ENCODE results near the gene CCDC88B. TPM values are rescaled to one million over a fixed set of nuclear protein-coding genes. Genes with fewer than 3 reads are reported as not detected.

Gene CCDC88B
- total and polyA plus RNA-seq, 10 of the 15 experiments (the other 5 are each of a cell fraction or from before 2014, with no cell fraction given) = 0.24 to 66.0 (median 19.2) TPM

GRCh38 chr11:64373598-64373974 is 33.6 kb downstream of the CCDC88B start:
- POLR2A ChIA-PET = no interaction called here
- no peak overlapping the region for H3K4me2 ChIP-seq (ENCODE audit: control insufficient read depth, insufficient read depth)
- DNase-seq (ENCODE audit: low read depth, low spot score) (no peak), ATAC-seq (peak; percentile 73), FAIRE-seq (no peak)
- H3K9me3 ChIP-seq (replicated peaks; ENCODE audit: control insufficient read depth, insufficient read depth, low read length) = no peaks in the 10 kb centered on the region
- no peak overlapping the region for H2AFZ ChIP-seq (ENCODE audit: control insufficient read depth, low read depth, low read length)
- in situ Hi-C loops (cut with MboI) (no loop called here), intact Hi-C loops (cut with micrococcal nuclease; ENCODE audit: unreplicated experiment) (no loop called here)
- TF ChIP-seq SPI1 (IDR thresholded peaks at IDR 0.05; ENCODE audit: borderline replicate concordance, insufficient read depth, low read depth, low read length) = peak; percentile 45; the same call in 1 of the 2 replicates
- no peak for TF ChIP-seq GABPA (IDR thresholded peaks at IDR 0.05; ENCODE audit: low read depth)
- H3K9ac ChIP-seq (ENCODE audit: control insufficient read depth, insufficient read depth, low read length) = no peak overlapping the region
- 0 out of 2 replicates have a peak, but pooled peaks cover 3% of the 10 kb centered on the region for H3K4me1 ChIP-seq (ENCODE audit: control insufficient read depth, insufficient read depth, low read length)
- BruUV-seq (replicated peaks) = no TSS peak
- WGBS (ENCODE audit: insufficient coverage, insufficient replicate concordance, low lambda C conversion rate, missing lambda C conversion rate) = 9% methylated on average over 5 of the region's 5 CpGs
- CTCF ChIA-PET = interaction anchor here (0.6 to 1.2 kb wide), 2 partner anchors 18 to 154 kb away, joined by 3 read pairs; no protein-coding TSS in a partner anchor
- RAD21 ChIA-PET (ENCODE audit: unreplicated experiment) = no interaction called here
- H3K36me3 ChIP-seq (ENCODE audit: control insufficient read depth in 2 of 2, insufficient read depth in 2 of 2, low read length in 1 of 2) = 0 out of 4 replicates have a peak, but pooled peaks cover 0 to 1% of the 10 kb centered on the region in 2 experiments
- SMC1A ChIA-PET (ENCODE audit: uncharacterized antibody, unreplicated experiment) = no interaction called here
- H3K4me3 ChIP-seq = no peak overlapping the region
- no peaks in the 10 kb centered on the region for H3K27me3 ChIP-seq (replicated peaks in 1 of 2; ENCODE audit: control insufficient read depth in 2 of 2, insufficient read depth in 2 of 2, low read length in 1 of 2)
- H4K20me1 ChIP-seq (ENCODE audit: control insufficient read depth, insufficient read depth) = no peaks in the 10 kb centered on the region
- H3K27ac ChIP-seq (ENCODE audit: control insufficient read depth, insufficient read depth) = no peak overlapping the region
- H3K79me2 ChIP-seq (ENCODE audit: control insufficient read depth, insufficient read depth, low read length) = no peaks in the 10 kb centered on the region

- Histone ChIP-seq H3K4me1 (ENCODE audit: control insufficient read depth, insufficient read depth, low read length) (0 out of 2 replicates have a peak, but pooled peaks cover 3% of the 10 kb centered on the region), H2AFZ (ENCODE audit: control insufficient read depth, low read depth, low read length) (no peak overlapping the region), H3K27me3 (replicated peaks in 1 of 2; ENCODE audit: control insufficient read depth in 2 of 2, insufficient read depth in 2 of 2, low read length in 1 of 2) (no peaks in the 10 kb centered on the region), H3K9ac (ENCODE audit: control insufficient read depth, insufficient read depth, low read length) (no peak overlapping the region), H4K20me1 (ENCODE audit: control insufficient read depth, insufficient read depth) (no peaks in the 10 kb centered on the region), H3K79me2 (ENCODE audit: control insufficient read depth, insufficient read depth, low read length) (no peaks in the 10 kb centered on the region), H3K4me2 (ENCODE audit: control insufficient read depth, insufficient read depth) (no peak overlapping the region), H3K36me3 (ENCODE audit: control insufficient read depth in 2 of 2, insufficient read depth in 2 of 2, low read length in 1 of 2) (no peaks in the 10 kb centered on the region), H3K4me3 (no peak overlapping the region), H3K9me3 (replicated peaks; ENCODE audit: control insufficient read depth, insufficient read depth, low read length) (no peaks in the 10 kb centered on the region), H3K27ac (ENCODE audit: control insufficient read depth, insufficient read depth) (no peak overlapping the region)
- ChIA-PET CTCF (interaction anchor here (1.2 kb wide), 2 partner anchors 15 to 73 kb away, joined by 3 read pairs; no protein-coding TSS in a partner anchor), SMC1A (ENCODE audit: uncharacterized antibody, unreplicated experiment) (interaction anchor here (1.5 kb wide), 1 partner anchor 16 kb away, joined by 3 read pairs; no protein-coding TSS in a partner anchor), POLR2A (no interaction called here), RAD21 (ENCODE audit: unreplicated experiment) (no interaction called here)
- no peak for FAIRE-seq
- intact Hi-C loops (cut with micrococcal nuclease; ENCODE audit: unreplicated experiment) (no loop called here), in situ Hi-C loops (cut with MboI) (no loop called here)
- DNase-seq (ENCODE audit: low read depth, low spot score) = no peak
- 72% methylated on average over 7 of the region's 7 CpGs for WGBS (ENCODE audit: insufficient coverage, insufficient replicate concordance, low lambda C conversion rate, missing lambda C conversion rate)
- no TSS peak for BruUV-seq (replicated peaks)
- ATAC-seq = no peak
- TF ChIP-seq YBX1 (IDR thresholded peaks at IDR 0.05) (no peak), CEBPZ (IDR thresholded peaks at IDR 0.05; ENCODE audit: low read depth, low read length) (no peak), EP300 (IDR thresholded peaks at IDR 0.05; ENCODE audit: borderline replicate concordance in 1 of 2, control insufficient read depth in 1 of 2, low read depth in 2 of 2, low read length in 2 of 2) (no peak), NRF1 (conservative IDR thresholded peaks at IDR 0.05; ENCODE audit: low read depth, low read length) (no peak), STAT3 (IDR thresholded peaks at IDR 0.05; ENCODE audit: low read depth, low read length) (no peak), MLLT1 (IDR thresholded peaks at IDR 0.05) (no peak), LARP7 (IDR thresholded peaks at IDR 0.05) (no peak), FOS (IDR thresholded peaks at IDR 0.05; ENCODE audit: borderline replicate concordance, extremely low read depth, insufficient read length) (no peak), MTA2 (IDR thresholded peaks at IDR 0.05; ENCODE audit: low read depth) (no peak)
Measured at GRCh38 chr11:64376071-64376470, 36.1 kb downstream of the CCDC88B start.
